ENCODE results near the gene FAT4. TPM values are rescaled to one million over a fixed set of nuclear protein-coding genes. Genes with fewer than 3 reads are reported as not detected.
A peak's percentile ranks its signal among the peaks of the same experiment; 100 is the strongest.

Gene FAT4
- total RNA-seq, 1 donor from 2014 or later = not detected

GRCh38 chr4:125303821-125304220 is 10.9 kb upstream of the FAT4 start:
- Mint-ChIP-seq H3K36me3 (ENCODE audit: low read depth) (no peaks in the 10 kb centered on the region), H3K27me3 (ENCODE audit: low read depth) (no peaks in the 10 kb centered on the region), H3K9me3 (no peaks in the 10 kb centered on the region), H3K4me1 (ENCODE audit: low read depth) (no peaks in the 10 kb centered on the region), H3K4me3 (ENCODE audit: low read depth) (no peak overlapping the region), H3K27ac (no peak overlapping the region)
- DNase-seq (ENCODE audit: low spot score) = no peak
- intact Hi-C loops (cut with micrococcal nuclease) = no loop called here

- DNase-seq (ENCODE audit: low spot score) = no peak
- no peaks in the 10 kb centered on the region for H3K27me3 Mint-ChIP-seq (ENCODE audit: low read depth)
- intact Hi-C loops (cut with micrococcal nuclease) = no loop called here
- no peak overlapping the region for H3K4me3 Mint-ChIP-seq (ENCODE audit: low read depth)
- no peaks in the 10 kb centered on the region for H3K4me1 Mint-ChIP-seq (ENCODE audit: low read depth)
- H3K9me3 Mint-ChIP-seq = no peaks in the 10 kb centered on the region
- H3K27ac Mint-ChIP-seq = no peak overlapping the region
- H3K36me3 Mint-ChIP-seq (ENCODE audit: low read depth) = no peaks in the 10 kb centered on the region
These were observed 8.6 kb upstream of the FAT4 start for GRCh38 chr4:125306112-125306511.

GRCh38 chr4:125306533-125306932 is 8.2 kb upstream of the FAT4 start:
- Mint-ChIP-seq H3K27me3 (ENCODE audit: low read depth) (peaks cover 3% of the 10 kb centered on the region), H3K9me3 (no peaks in the 10 kb centered on the region), H3K4me3 (ENCODE audit: low read depth) (no peak overlapping the region), H3K27ac (no peak overlapping the region), H3K36me3 (ENCODE audit: low read depth) (no peaks in the 10 kb centered on the region), H3K4me1 (ENCODE audit: low read depth) (no peaks in the 10 kb centered on the region)
- DNase-seq (ENCODE audit: low spot score) = no peak
- intact Hi-C loops (cut with micrococcal nuclease) = no loop called here

- Mint-ChIP-seq H3K4me1 (ENCODE audit: low read depth) (peaks cover 11% of the 10 kb centered on the region), H3K9me3 (no peaks in the 10 kb centered on the region), H3K36me3 (ENCODE audit: low read depth) (no peaks in the 10 kb centered on the region), H3K4me3 (ENCODE audit: low read depth) (no peak overlapping the region), H3K27ac (no peak overlapping the region), H3K27me3 (ENCODE audit: low read depth) (peaks cover 35% of the 10 kb centered on the region)
- intact Hi-C loops (cut with micrococcal nuclease) = loop anchor here (10.0 kb wide), 1 partner anchor 1293 kb away; no protein-coding TSS in a partner anchor
- no peak for DNase-seq (ENCODE audit: low spot score)
These were observed 3.3 kb upstream of the FAT4 start for GRCh38 chr4:125311503-125311902.

GRCh38 chr4:125313497-125313896 is 1.3 kb upstream of the FAT4 start:
- H3K9me3 Mint-ChIP-seq = no peaks in the 10 kb centered on the region
- H3K27ac Mint-ChIP-seq = no peak overlapping the region
- peak overlapping the region; percentile 7 for H3K4me3 Mint-ChIP-seq (ENCODE audit: low read depth)
- intact Hi-C loops (cut with micrococcal nuclease) = loop anchor here (10.0 kb wide), 1 partner anchor 1291 kb away; no protein-coding TSS in a partner anchor
- peaks cover 14% of the 10 kb centered on the region for H3K4me1 Mint-ChIP-seq (ENCODE audit: low read depth)
- DNase-seq (ENCODE audit: low spot score) = no peak
- H3K36me3 Mint-ChIP-seq (ENCODE audit: low read depth) = no peaks in the 10 kb centered on the region
- peaks cover 54% of the 10 kb centered on the region for H3K27me3 Mint-ChIP-seq (ENCODE audit: low read depth)

- no peaks in the 10 kb centered on the region for H3K9me3 Mint-ChIP-seq
- H3K4me1 Mint-ChIP-seq (ENCODE audit: low read depth) = peaks cover 14% of the 10 kb centered on the region
- peak overlapping the region; percentile 77 for H3K4me3 Mint-ChIP-seq (ENCODE audit: low read depth)
- H3K27me3 Mint-ChIP-seq (ENCODE audit: low read depth) = peaks cover 54% of the 10 kb centered on the region
- intact Hi-C loops (cut with micrococcal nuclease) = loop anchor here (10.0 kb wide), 1 partner anchor 1291 kb away; no protein-coding TSS in a partner anchor
- no peak for DNase-seq (ENCODE audit: low spot score)
- H3K27ac Mint-ChIP-seq = no peak overlapping the region
- H3K36me3 Mint-ChIP-seq (ENCODE audit: low read depth) = no peaks in the 10 kb centered on the region
These were observed 627 bp upstream of the FAT4 start for GRCh38 chr4:125313989-125314667.

- peaks cover 14% of the 10 kb centered on the region for H3K4me1 Mint-ChIP-seq (ENCODE audit: low read depth)
- H3K36me3 Mint-ChIP-seq (ENCODE audit: low read depth) = no peaks in the 10 kb centered on the region
- H3K9me3 Mint-ChIP-seq = no peaks in the 10 kb centered on the region
- peaks cover 54% of the 10 kb centered on the region for H3K27me3 Mint-ChIP-seq (ENCODE audit: low read depth)
- intact Hi-C loops (cut with micrococcal nuclease) = loop anchor here (10.0 kb wide), 1 partner anchor 1289 kb away; no protein-coding TSS in a partner anchor
- H3K27ac Mint-ChIP-seq = no peak overlapping the region
- peak overlapping the region; percentile 77 for H3K4me3 Mint-ChIP-seq (ENCODE audit: low read depth)
- DNase-seq (ENCODE audit: low spot score) = no peak
These were observed 1.0 kb downstream of the FAT4 start for GRCh38 chr4:125315576-125316400.

GRCh38 chr4:125316401-125316790 is 1.6 kb downstream of the FAT4 start:
- intact Hi-C loops (cut with micrococcal nuclease) = loop anchor here (10.0 kb wide), 1 partner anchor 1288 kb away; no protein-coding TSS in a partner anchor
- Mint-ChIP-seq H3K27me3 (ENCODE audit: low read depth) (peaks cover 52% of the 10 kb centered on the region), H3K9me3 (no peaks in the 10 kb centered on the region), H3K4me3 (ENCODE audit: low read depth) (peak overlapping the region; percentile 77), H3K27ac (no peak overlapping the region), H3K4me1 (ENCODE audit: low read depth) (peaks cover 14% of the 10 kb centered on the region), H3K36me3 (ENCODE audit: low read depth) (no peaks in the 10 kb centered on the region)
- DNase-seq (ENCODE audit: low spot score) = no peak

- Mint-ChIP-seq H3K4me1 (ENCODE audit: low read depth) (peaks cover 14% of the 10 kb centered on the region), H3K27me3 (ENCODE audit: low read depth) (peaks cover 51% of the 10 kb centered on the region), H3K27ac (no peak overlapping the region), H3K36me3 (ENCODE audit: low read depth) (no peaks in the 10 kb centered on the region), H3K4me3 (ENCODE audit: low read depth) (peak overlapping the region; percentile 77), H3K9me3 (no peaks in the 10 kb centered on the region)
- DNase-seq (ENCODE audit: low spot score) = no peak
- intact Hi-C loops (cut with micrococcal nuclease) = loop anchor here (10.0 kb wide), 1 partner anchor 1288 kb away; no protein-coding TSS in a partner anchor
These were observed 2.2 kb downstream of the FAT4 start for GRCh38 chr4:125316791-125317524.

GRCh38 chr4:125317525-125317877 is 2.7 kb downstream of the FAT4 start:
- H3K36me3 Mint-ChIP-seq (ENCODE audit: low read depth) = no peaks in the 10 kb centered on the region
- DNase-seq (ENCODE audit: low spot score) = no peak
- H3K27me3 Mint-ChIP-seq (ENCODE audit: low read depth) = peaks cover 49% of the 10 kb centered on the region
- H3K4me3 Mint-ChIP-seq (ENCODE audit: low read depth) = peak overlapping the region; percentile 2
- intact Hi-C loops (cut with micrococcal nuclease) = loop anchor here (10.0 kb wide), 1 partner anchor 1287 kb away; no protein-coding TSS in a partner anchor
- H3K9me3 Mint-ChIP-seq = no peaks in the 10 kb centered on the region
- no peak overlapping the region for H3K27ac Mint-ChIP-seq
- peaks cover 14% of the 10 kb centered on the region for H3K4me1 Mint-ChIP-seq (ENCODE audit: low read depth)

GRCh38 chr4:125319311-125319710 is 4.6 kb downstream of the FAT4 start:
- Mint-ChIP-seq H3K27me3 (ENCODE audit: low read depth) (peaks cover 39% of the 10 kb centered on the region), H3K4me3 (ENCODE audit: low read depth) (no peak overlapping the region), H3K36me3 (ENCODE audit: low read depth) (no peaks in the 10 kb centered on the region), H3K27ac (no peak overlapping the region), H3K9me3 (no peaks in the 10 kb centered on the region), H3K4me1 (ENCODE audit: low read depth) (peaks cover 12% of the 10 kb centered on the region)
- intact Hi-C loops (cut with micrococcal nuclease) = loop anchor here (10.0 kb wide), 1 partner anchor 1285 kb away; no protein-coding TSS in a partner anchor
- no peak for DNase-seq (ENCODE audit: low spot score)

GRCh38 chr4:125321709-125322365 is 7.1 kb downstream of the FAT4 start:
- intact Hi-C loops (cut with micrococcal nuclease) = no loop called here
- no peak for DNase-seq (ENCODE audit: low spot score)
- H3K9me3 Mint-ChIP-seq = no peaks in the 10 kb centered on the region
- no peaks in the 10 kb centered on the region for H3K36me3 Mint-ChIP-seq (ENCODE audit: low read depth)
- no peak overlapping the region for H3K4me3 Mint-ChIP-seq (ENCODE audit: low read depth)
- no peak overlapping the region for H3K27ac Mint-ChIP-seq
- H3K27me3 Mint-ChIP-seq (ENCODE audit: low read depth) = peaks cover 16% of the 10 kb centered on the region
- H3K4me1 Mint-ChIP-seq (ENCODE audit: low read depth) = peaks cover 3% of the 10 kb centered on the region

Measured in activated T-helper 2 cell treated with anti-CD3 and anti-CD28 coated beads, Interferon-gamma antibody, Interleukin-2, Interleukin-4, amounts not matched to agents 10 μg/mL and 5 μg/mL and 100 μg/mL, durations not matched to agents 14 hours and 24 hours and 36 hours (primary cell).